ENCODE results near the gene PLXNC1. TPM values are rescaled to one million over a fixed set of nuclear protein-coding genes. Genes with fewer than 3 reads are reported as not detected.

The PLXNC1 gene
- total and polyA plus RNA-seq, 8 donors, result 0.40 to 16.5 (median 2.6) TPM

- intact Hi-C loops (cut with DNase I; ENCODE audit: low total_unique reads), result no loop called here
- H3K27me3 ChIP-seq, result peaks cover 0 to 8% (median 5%) of the 10 kb centered on the region in 3 donors
- 31 to 48% (median 39%) methylated on average over 1 of the region's 1 CpG for WGBS, 5 donors
- H3K9me3 ChIP-seq, result no peaks in the 10 kb centered on the region
- TF ChIP-seq CTCF (IDR thresholded peaks at IDR 0.05), result no peak
- no peak for TF ChIP-seq EP300 (IDR thresholded peaks at IDR 0.05)
- no peak for TF ChIP-seq POLR2AphosphoS5 (IDR thresholded peaks at IDR 0.05)
- TF ChIP-seq POLR2A (IDR thresholded peaks at IDR 0.05), result no peak
- no peak overlapping the region for H3K27ac ChIP-seq
- H3K36me3 ChIP-seq, result no peaks in the 10 kb centered on the region
- no peak overlapping the region for H3K4me3 ChIP-seq
- peaks cover 0 to 13% (median 0%) of the 10 kb centered on the region in 4 donors for H3K4me1 ChIP-seq
- DNase-seq, result no peak
Measured at GRCh38 chr12:94169495-94169894, 21.1 kb downstream of the PLXNC1 start.

GRCh38 chr12:94169966-94170689 is 21.8 kb downstream of the PLXNC1 start:
- Histone ChIP-seq H3K4me3 (no peak overlapping the region), H3K9me3 (no peaks in the 10 kb centered on the region), H3K27me3 (peaks cover 0 to 8% (median 5%) of the 10 kb centered on the region in 3 donors), H3K27ac (no peak overlapping the region), H3K4me1 (peaks cover 0 to 19% (median 0%) of the 10 kb centered on the region in 4 donors), H3K36me3 (no peaks in the 10 kb centered on the region)
- WGBS, 5 donors, result 54 to 78% (median 70%) methylated on average over 6 of the region's 6 CpGs
- intact Hi-C loops (cut with DNase I; ENCODE audit: low total_unique reads), result no loop called here
- TF ChIP-seq POLR2A (IDR thresholded peaks at IDR 0.05) (no peak), EP300 (IDR thresholded peaks at IDR 0.05) (no peak)
- DNase-seq, result no peak

GRCh38 chr12:94170690-94171594 is 22.6 kb downstream of the PLXNC1 start:
- peaks cover 0 to 8% (median 5%) of the 10 kb centered on the region in 3 donors for H3K27me3 ChIP-seq
- intact Hi-C loops (cut with DNase I; ENCODE audit: low total_unique reads), result no loop called here
- no peak overlapping the region for H3K4me3 ChIP-seq
- H3K9me3 ChIP-seq, result no peaks in the 10 kb centered on the region
- peak overlapping the region in 1 of 5 donors; percentile 29 for H3K27ac ChIP-seq
- no peaks in the 10 kb centered on the region for H3K36me3 ChIP-seq
- peaks cover 0 to 27% (median 0%) of the 10 kb centered on the region in 4 donors for H3K4me1 ChIP-seq
- WGBS, 5 donors, result 71 to 91% (median 75%) methylated on average over 14 of the region's 14 CpGs
- TF ChIP-seq CTCF (IDR thresholded peaks at IDR 0.05) (no peak), POLR2A (IDR thresholded peaks at IDR 0.05) (no peak), EP300 (IDR thresholded peaks at IDR 0.05) (no peak), POLR2AphosphoS5 (IDR thresholded peaks at IDR 0.05) (no peak)
- DNase-seq, result no peak

GRCh38 chr12:94171595-94171930 is 23.2 kb downstream of the PLXNC1 start:
- TF ChIP-seq CTCF (IDR thresholded peaks at IDR 0.05) (no peak), POLR2A (IDR thresholded peaks at IDR 0.05) (no peak), EP300 (IDR thresholded peaks at IDR 0.05) (no peak), POLR2AphosphoS5 (IDR thresholded peaks at IDR 0.05) (no peak)
- no peaks in the 10 kb centered on the region for H3K9me3 ChIP-seq
- H3K4me3 ChIP-seq, result no peak overlapping the region
- peaks cover 0 to 8% (median 5%) of the 10 kb centered on the region in 3 donors for H3K27me3 ChIP-seq
- peak overlapping the region in 2 of 5 donors; percentile 29 to 75 for H3K27ac ChIP-seq
- WGBS, 5 donors, result 88 to 98% (median 98%) methylated on average over 5 of the region's 5 CpGs
- H3K4me1 ChIP-seq, result peaks cover 0 to 27% (median 0%) of the 10 kb centered on the region in 4 donors
- no peaks in the 10 kb centered on the region for H3K36me3 ChIP-seq
- intact Hi-C loops (cut with DNase I; ENCODE audit: low total_unique reads), result no loop called here
- no peak for DNase-seq
